B cell (primary cell): Measurements from ENCODE around the gene FBXL14. TPM values are rescaled to one million over a fixed set of nuclear protein-coding genes. Genes with fewer than 3 reads are reported as not detected.

ENCODE experiments used
- ATAC-seq: fragments of 200-7000 bp; cut with Tn5 transposase; one replicate; pipeline ENCODE4 v1.10.0; 2021; ENCODE audit warnings: low read depth, mild to moderate bottlenecking, moderate number of reproducible peaks, moderate library complexity
- CTCF ChIA-PET: fragments of 350-600 bp; sonication (Branson Sonifier 250); formaldehyde crosslinking; loops from one replicate; lab custom pipeline; 2021; ENCODE audit warnings: antibody characterized with exemption, inconsistent platforms; lab: Charles Lee
- POLR2A ChIA-PET: fragments of 350-600 bp; sonication (Branson Sonifier 250); formaldehyde crosslinking; loops from one replicate; lab custom pipeline; 2021; ENCODE audit warnings: antibody characterized with exemption; lab: Charles Lee
- DNase-seq: peaks from one replicate; pipeline ENCODE4 v3.0.0; 2013
- H2AFZ ChIP-seq: 2 replicates; pipeline ENCODE4 v1.6.1; 2012; ENCODE audit warnings: mild to moderate bottlenecking, low read depth, low read length; ENCODE audit not compliant: insufficient read depth, poor library complexity, severe bottlenecking
- H3K27ac ChIP-seq, 2 donors: 1 replicate in 1 of 2; 2 replicates in 1 of 2; pipeline ENCODE4 v1.5.1; 2012 to 2013; ENCODE audit warnings: low read length in 2 of 2, mild to moderate bottlenecking in 2 of 2, moderate library complexity in 1 of 2
- H3K27me3 ChIP-seq, 4 experiments: fragments of 200-600 bp in 1 of 4; sonication (generic) in 1 of 4; replicated peaks in 1 of 4; 1 replicate in 2 of 4; 2 replicates in 2 of 4; pipeline versions ENCODE4 v1.6.1 to v1.7.0; 2013 to 2016; ENCODE audit warnings: low read length in 3 of 4, mild to moderate bottlenecking in 2 of 4, mixed read lengths in 1 of 4, moderate library complexity in 1 of 4; ENCODE audit not compliant: insufficient read depth in 4 of 4, control insufficient read depth in 3 of 4; ENCODE audit errors: control extremely low read depth in 1 of 4
- H3K36me3 ChIP-seq, 2 experiments: replicated peaks in 1 of 2; 1 replicate in 1 of 2; 2 replicates in 1 of 2; pipeline versions ENCODE4 v1.6.1 to v1.7.1; 2013; ENCODE audit warnings: low read length in 1 of 2; ENCODE audit not compliant: insufficient read depth in 2 of 2, control insufficient read depth in 1 of 2; ENCODE audit errors: control extremely low read depth in 1 of 2, extremely low read depth in 1 of 2
- H3K4me1 ChIP-seq, 2 donors: fragments of 200-600 bp in 1 of 2; sonication (generic) in 1 of 2; 1 replicate in 1 of 2; 2 replicates in 1 of 2; pipeline versions ENCODE4 v1.5.1 to v1.6.1; 2013 to 2017; ENCODE audit warnings: low read length in 2 of 2; ENCODE audit not compliant: control insufficient read depth in 2 of 2, insufficient read depth in 2 of 2
- H3K4me2 ChIP-seq: replicated peaks from 2 replicates; pipeline ENCODE3; 2012; ENCODE audit warnings: mild to moderate bottlenecking, low read depth, low read length; ENCODE audit not compliant: poor library complexity, severe bottlenecking
- H3K4me3 ChIP-seq, 5 experiments: fragments of 200-600 bp in 1 of 5; sonication (generic) in 1 of 5; 1 replicate in 3 of 5; 2 replicates in 2 of 5; pipeline versions ENCODE4 v1.5.1 to v1.7.0; 2011 to 2016; ENCODE audit warnings: low read length in 4 of 5, mild to moderate bottlenecking in 4 of 5, low read depth in 2 of 5, control low read depth in 1 of 5, moderate library complexity in 1 of 5; ENCODE audit not compliant: insufficient read depth in 1 of 5; ENCODE audit errors: control extremely low read depth in 1 of 5, extremely low read depth in 1 of 5
- H3K79me2 ChIP-seq: fragments of 200-600 bp; sonication (generic); one replicate; pipeline ENCODE4 v1.6.0; 2016; ENCODE audit warnings: low read length; ENCODE audit not compliant: control insufficient read depth, insufficient read depth
- H3K9ac ChIP-seq: fragments of 200-600 bp; sonication (generic); 2 replicates; pipeline ENCODE4 v1.6.1; 2017; ENCODE audit warnings: mild to moderate bottlenecking, low read length, moderate library complexity
- H3K9me3 ChIP-seq, 3 donors: one replicate each; pipeline versions ENCODE4 v1.6.1 to v1.7.1; 2013; ENCODE audit warnings: low read length in 2 of 3; ENCODE audit not compliant: control insufficient read depth in 2 of 3, insufficient read depth in 1 of 3; ENCODE audit errors: control extremely low read depth in 1 of 3
- H4K20me1 ChIP-seq: 2 replicates; pipeline ENCODE4 v1.6.0; 2012; ENCODE audit warnings: mild to moderate bottlenecking, low read length; ENCODE audit not compliant: insufficient read depth, control insufficient read depth, poor library complexity, severe bottlenecking
- H3K27ac Mint-ChIP-seq: one replicate; pipeline ENCODE4 v1.8.0; 2021; ENCODE audit warnings: mixed read lengths
- H3K27me3 Mint-ChIP-seq: one replicate; pipeline ENCODE4 v1.8.0; 2021; ENCODE audit warnings: mixed read lengths
- H3K4me1 Mint-ChIP-seq: one replicate; pipeline ENCODE4 v1.8.0; 2021; ENCODE audit warnings: mixed read lengths
- H3K4me3 Mint-ChIP-seq: one replicate; pipeline ENCODE4 v1.8.0; 2021; ENCODE audit warnings: mixed read lengths
- H3K9me3 Mint-ChIP-seq: one replicate; pipeline ENCODE4 v1.8.0; 2022; ENCODE audit warnings: mixed read lengths; ENCODE audit not compliant: insufficient read depth
- CTCF ChIP-seq: fragments of 200-600 bp; IDR thresholded peaks from one replicate; pipeline ENCODE4 v1.8.0; 2022; ENCODE audit warnings: antibody characterized with exemption, mild to moderate bottlenecking
- EZH2 ChIP-seq: IDR thresholded peaks from 2 replicates; pipeline ENCODE4 v1.6.1; 2012; ENCODE audit warnings: borderline replicate concordance, low read depth, mild to moderate bottlenecking, moderate library complexity, low read length; ENCODE audit not compliant: insufficient read depth, poor library complexity, severe bottlenecking
- WGBS: methylation state at CpG from one replicate; pipeline ENCODE4 v1.1.5; 2013; ENCODE audit warnings: missing lambda C conversion rate; ENCODE audit not compliant: insufficient coverage; 5-methylcytosine and 5-hydroxymethylcytosine counted together
- intact Hi-C: fragments of 100-400 bp; cut with micrococcal nuclease; formaldehyde crosslinking; loops from one replicate; pipeline ENCODE4 v1.10.0; 2022
- polyA plus RNA-seq: library from polyadenylated mRNA; depleted of rRNA; stranded (reverse); fragments of >200 nt; gene quantifications from 2 replicates; pipeline ENCODE4 v1.2.3, GENCODE V29; 2012
- total RNA-seq, 2 donors: library from RNA; stranded (reverse); fragments of 120-200 nt in 1 of 2; gene quantifications; 1 replicate in 1 of 2; 2 replicates in 1 of 2; pipeline versions ENCODE4 v1.2.3 to v1.2.4, GENCODE V29; 2013 to 2022

FBXL14 gene
- total and polyA plus RNA-seq, 2 donors (not counting 1 experiment from before 2014, with no cell fraction given) = 21.6 to 37.3 TPM

- Histone ChIP-seq H3K27me3 (peaks cover 0 to 59% (median 35%) of the 10 kb centered on the region in 4 experiments), H3K4me2 (peak overlapping the region; percentile 99), H3K9me3 (peaks cover 0 to 7% (median 0%) of the 10 kb centered on the region in 3 donors), H4K20me1 (no peaks in the 10 kb centered on the region), H3K9ac (peak overlapping the region; percentile 59), H2AFZ (peak overlapping the region; percentile 74), H3K4me1 (peaks cover 26 to 27% of the 10 kb centered on the region in 2 donors), H3K36me3 (no peaks in the 10 kb centered on the region), H3K27ac (no peak overlapping the region), H3K79me2 (no peaks in the 10 kb centered on the region), H3K4me3 (peak overlapping the region in 4 of 5 experiments; percentile 37 to 70 (median 48))
- ATAC-seq = peak; percentile 65
- H3K4me3 Mint-ChIP-seq = peak overlapping the region; percentile 78
- WGBS = 15% methylated on average over 23 of the region's 32 CpGs
- TF ChIP-seq EZH2 (no peak), CTCF (peak; percentile 64)
- ChIA-PET CTCF (interaction anchor here (1.0 to 8.1 kb wide), 9 partner anchors 14 to 511 kb away, joined by 3 to 105 read pairs (median 6); no protein-coding TSS in a partner anchor), POLR2A (no interaction called here)
- no peak overlapping the region for H3K27ac Mint-ChIP-seq
- peaks cover 27% of the 10 kb centered on the region for H3K4me1 Mint-ChIP-seq
- H3K9me3 Mint-ChIP-seq = no peaks in the 10 kb centered on the region
- DNase-seq = peak; percentile 65
- intact Hi-C loops = loop anchor here (1.0 kb wide), 1 partner anchor 511 kb away; no protein-coding TSS in a partner anchor
- peaks cover 44% of the 10 kb centered on the region for H3K27me3 Mint-ChIP-seq
Measured at GRCh38 chr12:1629338-1630132, 35.2 kb upstream of the FBXL14 start.
